ENCODE results near the gene GET4. TPM values are rescaled to one million over a fixed set of nuclear protein-coding genes. Genes with fewer than 3 reads are reported as not detected.

GET4 gene
- total and polyA plus RNA-seq, 2 of the 8 experiments (the other 6 are each of a cell fraction or from before 2014, with no cell fraction given) = 56.7 to 74.1 TPM

GRCh38 chr7:845731-846130, 30.6 kb upstream of the GET4 start:
- Histone ChIP-seq H2BK20ac (ENCODE audit: low read length) (no peak overlapping the region), H3K27me3 (replicated peaks in 1 of 4; ENCODE audit: control insufficient read depth in 3 of 4, extremely low read depth in 1 of 4, insufficient read depth in 3 of 4, low read length in 3 of 4) (no peaks in the 10 kb centered on the region), H2BK15ac (ENCODE audit: low read length) (no peak overlapping the region), H3K27ac (ENCODE audit: low read depth, low read length) (no peak overlapping the region), H3K36me3 (ENCODE audit: control insufficient read depth in 2 of 4, insufficient read depth in 4 of 4, low read length in 3 of 4) (peaks cover 14 to 58% (median 40%) of the 10 kb centered on the region in 4 experiments; a peak in 7 of 8 replicates), H2BK120ac (replicated peaks; ENCODE audit: low read depth, low read length) (no peak overlapping the region), H4K20me1 (replicated peaks in 1 of 2; ENCODE audit: control insufficient read depth in 1 of 2, insufficient read depth in 2 of 2, low read length in 2 of 2) (peaks cover 3 to 6% of the 10 kb centered on the region in 2 experiments), H4K91ac (replicated peaks; ENCODE audit: insufficient read length, low read length) (no peak overlapping the region), H4K8ac (ENCODE audit: extremely low read depth, insufficient read depth, low read length) (no peak overlapping the region), H3K23ac (ENCODE audit: insufficient read length) (no peak overlapping the region), H3K9ac (replicated peaks in 1 of 4; ENCODE audit: extremely low read depth in 1 of 4, low read depth in 3 of 4, low read length in 3 of 4) (no peak overlapping the region), H3K4me1 (replicated peaks in 1 of 4; ENCODE audit: control insufficient read depth in 3 of 4, insufficient read depth in 4 of 4, low read length in 3 of 4) (no peaks in the 10 kb centered on the region), H3K4me3 (ENCODE audit: extremely low read depth in 1 of 4, insufficient read depth in 2 of 4, low read depth in 3 of 4, low read length in 4 of 4) (no peak overlapping the region), H3K18ac (ENCODE audit: extremely low read depth, low read length) (no peak overlapping the region), H3K56ac (replicated peaks; ENCODE audit: insufficient read length, low read depth, low read length) (no peak overlapping the region), H4K5ac (ENCODE audit: insufficient read length, low read depth, low read length) (no peak overlapping the region), H3K4me2 (ENCODE audit: insufficient read depth in 1 of 2, low read depth in 2 of 2, low read length in 2 of 2) (no peak overlapping the region), H2BK5ac (ENCODE audit: low read depth, low read length) (no peak overlapping the region), H3K79me2 (ENCODE audit: control insufficient read depth in 1 of 2, insufficient read depth in 2 of 2, low read length in 2 of 2) (peaks cover 0 to 22% of the 10 kb centered on the region in 2 experiments; a peak in 1 of 4 replicates), H3K14ac (ENCODE audit: insufficient read length) (no peak overlapping the region), H2AFZ (ENCODE audit: low read length) (no peak overlapping the region), H3K23me2 (ENCODE audit: low read depth, low read length) (no peaks in the 10 kb centered on the region), H3K9me3 (ENCODE audit: insufficient read depth in 2 of 2, low read depth in 1 of 2, low read length in 1 of 2) (peaks cover 0 to 2% of the 10 kb centered on the region in 2 experiments; a peak in 1 of 4 replicates), H3K79me1 (ENCODE audit: low read depth, low read length) (peaks cover 2% of the 10 kb centered on the region; the same call in 1 of the 2 replicates), H2BK12ac (ENCODE audit: low read depth, low read length) (no peak overlapping the region), H3K4ac (replicated peaks; ENCODE audit: insufficient read length, low read depth, low read length) (no peak overlapping the region), H2AK5ac (ENCODE audit: low read depth, low read length) (no peak overlapping the region)
- CTCF ChIA-PET (ENCODE audit: partially characterized antibody) = interaction anchor here (1.5 to 2.8 kb wide), 2 partner anchors 17 to 27 kb away, joined by 3 to 13 read pairs; no protein-coding TSS in a partner anchor
- POLR2A ChIA-PET (ENCODE audit: partially characterized antibody) = interaction anchor here (1.5 kb wide), 1 partner anchor 14 kb away, joined by 4 read pairs; no protein-coding TSS in a partner anchor
- WGBS, 2 experiments (ENCODE audit: extremely low coverage in 1 of 2, insufficient coverage in 1 of 2, insufficient read length in 1 of 2, insufficient replicate concordance in 2 of 2, low coverage in 1 of 2, low lambda C conversion rate in 2 of 2, missing lambda C conversion rate in 1 of 2) = 97% methylated on average over 11 of the region's 11 CpGs; no CpG with 5 or more reads in 1 of the 2 experiments
- no peak for DNase-seq (ENCODE audit: low read depth in 1 of 2, low spot score in 2 of 2)
- FAIRE-seq = no peak
- no peak for TF ChIP-seq SIRT6 (IDR thresholded peaks at IDR 0.05; ENCODE audit: low read length)
- no peak for TF ChIP-seq EP300 (IDR thresholded peaks at IDR 0.05; ENCODE audit: borderline replicate concordance in 1 of 2, low read depth in 2 of 2, low read length in 2 of 2)
- TF ChIP-seq CEBPB (IDR thresholded peaks at IDR 0.05; ENCODE audit: low read depth, low read length) = no peak

Measured in H1 (cell line).